Activated T-cell treated with anti-CD3 and anti-CD28 coated beads, Interleukin-2, amount 50 U/mL, for 72 hours (primary cell): Measurements from ENCODE around the gene SCD5. TPM values are rescaled to one million over a fixed set of nuclear protein-coding genes. Genes with fewer than 3 reads are reported as not detected.

Source experiments
- ATAC-seq, 2 donors: fragments of 150-1000 bp; cut with Tn5 transposase; replicated peaks in 1 of 2; 2 replicates each; pipeline ENCODE4 v1.10.0; 2021; ENCODE audit warnings: moderate library complexity in 2 of 2, mild to moderate bottlenecking in 1 of 2
- DNase-seq, 2 donors: peaks; one replicate each; pipeline ENCODE4 v3.0.0; 2021 to 2022; ENCODE audit warnings: mixed read lengths in 1 of 2
- H3K27ac Mint-ChIP-seq: one replicate; pipeline ENCODE4 v1.8.0; 2022; ENCODE audit warnings: mild to moderate bottlenecking, moderate library complexity, mixed read lengths
- H3K27me3 Mint-ChIP-seq: one replicate; pipeline ENCODE4 v1.8.0; 2022; ENCODE audit warnings: low read depth, mixed read lengths
- H3K36me3 Mint-ChIP-seq, 2 donors: one replicate each; pipeline ENCODE4 v1.8.0; 2022; ENCODE audit warnings: mixed read lengths in 2 of 2, mild to moderate bottlenecking in 1 of 2; ENCODE audit not compliant: insufficient read depth in 2 of 2
- H3K4me1 Mint-ChIP-seq: one replicate; pipeline ENCODE4 v1.8.0; 2022; ENCODE audit warnings: low read depth, mixed read lengths
- H3K4me3 Mint-ChIP-seq, 2 donors: one replicate each; pipeline ENCODE4 v1.8.0; 2022; ENCODE audit warnings: mild to moderate bottlenecking in 2 of 2, mixed read lengths in 2 of 2, moderate library complexity in 2 of 2
- H3K9me3 Mint-ChIP-seq, 2 donors: one replicate each; pipeline ENCODE4 v1.8.0; 2022; ENCODE audit warnings: mixed read lengths in 2 of 2
- total RNA-seq, 2 donors: library from RNA; stranded (reverse); gene quantifications; one replicate each; pipeline ENCODE4 v1.2.3, GENCODE V29; 2022

Gene SCD5
- total RNA-seq, 2 donors from 2014 or later, result 1.5 to 1.6 TPM

DNA sequence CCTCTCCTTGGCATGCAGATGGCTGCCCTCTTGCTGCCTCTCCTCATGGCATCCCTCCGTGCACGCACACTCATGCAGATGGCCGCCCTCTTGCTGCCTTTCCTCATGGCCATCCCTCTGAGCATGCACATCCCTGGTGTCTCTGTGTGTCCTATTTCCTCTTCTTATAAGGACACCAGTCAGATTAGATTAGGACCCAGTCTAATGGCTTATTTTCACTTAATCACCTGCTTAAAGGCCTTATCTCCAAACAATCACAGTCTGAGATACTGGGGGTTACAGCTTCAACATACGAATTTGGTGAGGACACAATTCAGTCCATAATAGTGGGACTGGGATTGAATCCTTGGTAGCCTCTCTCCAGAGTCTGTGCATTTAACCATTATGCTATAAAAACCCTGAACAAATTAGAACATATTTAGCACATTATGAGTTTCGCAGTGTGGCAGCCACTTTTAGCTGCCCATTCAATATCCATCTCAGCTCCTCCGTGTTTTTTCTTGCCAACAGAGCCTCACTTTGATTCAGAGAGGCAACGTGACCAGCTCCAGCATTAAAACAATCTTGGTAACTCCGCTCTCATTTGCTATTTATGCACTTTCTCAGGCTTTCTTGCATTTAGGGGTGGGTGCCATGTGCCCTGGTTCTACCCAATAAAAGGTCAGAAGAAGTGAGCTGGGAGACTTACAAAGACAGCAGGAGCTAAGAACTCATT is 210.6 kb downstream of the SCD5 start:
- ATAC-seq, result no peak
- no peaks in the 10 kb centered on the region for H3K36me3 Mint-ChIP-seq
- no peak for DNase-seq
- no peaks in the 10 kb centered on the region for H3K4me1 Mint-ChIP-seq
- H3K27me3 Mint-ChIP-seq, result no peaks in the 10 kb centered on the region
- no peak overlapping the region for H3K27ac Mint-ChIP-seq
- H3K9me3 Mint-ChIP-seq, result no peaks in the 10 kb centered on the region
- no peak overlapping the region for H3K4me3 Mint-ChIP-seq

DNA sequence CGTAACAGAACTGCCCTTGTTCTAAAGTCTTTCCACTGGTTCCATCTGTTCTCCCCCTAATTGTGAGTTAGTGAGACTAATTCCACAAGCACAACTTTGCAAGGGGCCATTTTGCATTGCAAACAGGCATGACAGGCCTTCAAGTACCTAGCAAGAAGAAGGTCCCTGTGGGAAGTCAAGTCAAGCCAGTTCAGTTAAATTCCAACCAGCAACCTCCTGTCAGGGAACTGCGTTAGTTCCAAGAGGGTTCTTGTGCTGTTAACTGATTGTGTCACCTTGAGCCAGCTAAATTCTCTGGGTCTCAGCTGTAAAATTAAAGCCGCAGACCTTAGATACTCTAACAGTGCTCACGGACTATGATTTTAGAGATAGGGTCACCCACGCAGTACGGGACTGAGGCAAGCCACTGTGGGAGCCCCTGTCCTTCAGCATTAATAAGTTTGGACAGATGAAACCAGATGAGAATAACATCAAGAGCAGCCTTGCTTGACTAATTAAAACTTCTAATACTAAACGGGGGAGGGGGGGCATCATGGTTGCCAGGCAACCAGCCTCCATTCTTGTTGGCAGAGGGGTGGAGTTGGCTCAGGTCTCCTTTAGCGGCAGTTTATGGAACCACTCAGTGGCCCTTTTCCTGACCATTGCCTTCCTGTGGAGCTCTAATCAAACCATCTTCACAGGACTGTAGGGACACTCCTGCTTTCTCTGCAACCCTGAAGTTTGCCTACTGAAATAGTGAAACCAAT is 212.7 kb downstream of the SCD5 start:
- no peaks in the 10 kb centered on the region for H3K4me1 Mint-ChIP-seq
- no peak overlapping the region for H3K27ac Mint-ChIP-seq

DNA sequence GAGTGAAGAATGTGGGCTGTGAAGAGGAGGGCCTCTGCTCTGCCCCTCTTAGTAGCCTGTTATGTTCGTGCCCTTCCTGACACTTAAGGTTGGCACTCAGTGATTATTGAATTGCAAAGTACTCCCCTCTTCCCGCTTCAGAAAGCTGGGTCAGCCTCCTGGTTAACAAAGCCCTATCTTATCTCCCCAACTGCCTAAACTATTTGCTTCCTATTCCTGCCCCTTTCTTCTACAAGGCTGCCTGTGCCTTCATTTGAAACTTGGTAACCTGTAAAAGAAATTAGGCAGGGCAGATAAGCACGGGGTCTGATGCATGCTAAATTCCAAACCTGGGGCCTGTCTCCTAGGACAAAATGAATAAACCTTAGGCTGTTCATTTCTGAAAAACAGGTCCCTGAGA is 213.7 kb downstream of the SCD5 start:
- H3K4me1 Mint-ChIP-seq, result no peaks in the 10 kb centered on the region
- no peaks in the 10 kb centered on the region for H3K36me3 Mint-ChIP-seq
- H3K9me3 Mint-ChIP-seq, result no peaks in the 10 kb centered on the region
- ATAC-seq (no peak), DNase-seq (no peak)
- no peak overlapping the region for H3K4me3 Mint-ChIP-seq
- no peaks in the 10 kb centered on the region for H3K27me3 Mint-ChIP-seq
- no peak overlapping the region for H3K27ac Mint-ChIP-seq

More for the DNA sequence above, 212.7 kb downstream of the SCD5 start:
- Mint-ChIP-seq H3K27me3 (no peaks in the 10 kb centered on the region), H3K36me3 (no peaks in the 10 kb centered on the region), H3K4me3 (no peak overlapping the region), H3K9me3 (no peaks in the 10 kb centered on the region)
- ATAC-seq (no peak), DNase-seq (no peak)

DNA sequence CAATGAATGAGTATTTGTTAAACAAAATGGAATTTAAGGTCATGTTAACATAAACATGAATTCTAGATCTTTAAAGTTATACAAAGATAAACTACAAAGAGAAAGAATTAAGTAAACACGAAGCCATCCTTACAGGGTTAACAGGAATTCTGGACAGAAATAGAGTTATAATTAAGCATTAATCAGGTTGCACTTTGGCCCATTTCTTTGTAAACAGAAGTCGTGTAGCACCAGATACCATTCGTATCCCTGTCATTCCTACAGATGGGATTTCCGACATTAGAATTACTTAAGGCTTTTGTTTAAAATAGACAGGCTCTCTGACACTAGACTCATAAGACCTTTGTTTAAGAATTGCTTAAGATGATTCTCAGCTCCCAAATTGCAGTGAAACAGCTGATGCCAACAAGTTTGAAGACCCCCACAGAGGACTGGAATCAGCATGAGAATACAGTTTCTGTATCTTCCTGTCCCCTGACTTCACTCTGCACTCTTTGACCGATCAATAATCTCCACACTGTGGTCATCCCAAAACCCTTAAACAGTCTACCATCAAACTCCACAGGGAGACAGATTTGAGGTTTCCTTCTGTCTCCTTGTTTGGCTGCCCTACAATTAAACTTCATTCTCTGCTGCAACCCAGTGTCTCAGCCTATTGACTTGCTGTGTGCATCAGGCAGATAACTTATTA is 214.6 kb downstream of the SCD5 start:
- Mint-ChIP-seq H3K4me1 (no peaks in the 10 kb centered on the region), H3K27ac (no peak overlapping the region), H3K27me3 (no peaks in the 10 kb centered on the region), H3K36me3 (no peaks in the 10 kb centered on the region), H3K9me3 (no peaks in the 10 kb centered on the region), H3K4me3 (no peak overlapping the region)
- ATAC-seq, result no peak
- no peak for DNase-seq

DNA sequence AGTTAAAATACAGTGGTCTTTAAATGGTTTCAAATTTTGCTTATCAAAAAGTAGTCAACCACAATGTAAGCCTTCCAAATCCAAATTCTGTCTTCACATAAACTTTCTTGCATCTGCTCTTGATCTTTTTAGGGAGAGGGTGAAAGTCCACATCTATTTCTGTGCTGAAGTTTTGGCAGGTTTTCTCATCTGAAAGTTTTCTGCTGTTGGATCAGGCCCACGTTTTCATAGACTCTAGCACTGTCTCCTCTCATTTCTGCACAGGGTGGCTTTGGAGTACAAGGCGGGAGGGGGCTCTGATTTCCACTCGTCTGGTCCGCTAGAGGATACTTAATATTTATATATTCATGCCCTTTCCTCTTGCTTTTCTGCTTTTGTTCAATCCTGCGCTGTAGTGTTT is 218.7 kb downstream of the SCD5 start:
- Mint-ChIP-seq H3K9me3 (no peaks in the 10 kb centered on the region), H3K4me3 (no peak overlapping the region), H3K4me1 (no peaks in the 10 kb centered on the region), H3K27ac (no peak overlapping the region), H3K27me3 (no peaks in the 10 kb centered on the region), H3K36me3 (no peaks in the 10 kb centered on the region)
- no peak for DNase-seq
- no peak for ATAC-seq

Other genes starting within 250 kb of the SCD5 start
- under 1 TPM in 1 of 2 donors, not detected in 1; 0.07 TPM for gene TMEM150C, start 236.8 kb downstream of the SCD5 start, total RNA-seq
- 100 to 1,000 TPM; 103 to 106 TPM for gene SEC31A, start 92.4 kb upstream of the SCD5 start, total RNA-seq
- gene THAP9, start 101.9 kb upstream of the SCD5 start, total RNA-seq, result 1 to 10 TPM; 4.4 to 4.6 TPM
- gene LIN54, start 212.0 kb upstream of the SCD5 start, total RNA-seq, result 10 to 100 TPM; 25.8 to 27.9 TPM
- gene COPS4, start 236.4 kb upstream of the SCD5 start, total RNA-seq, result 10 to 100 TPM; 28.9 to 29.3 TPM